ENCODE data around the gene XRCC5. TPM values are rescaled to one million over a fixed set of nuclear protein-coding genes. Genes with fewer than 3 reads are reported as not detected.

Gene XRCC5
- total RNA-seq, 1 donor from 2014 or later, result 185 TPM

GRCh38 chr2:216146573-216146972 lies 37.4 kb downstream of the XRCC5 start:
- no peak for FAIRE-seq

GRCh38 chr2:216147172-216148131 lies 38.3 kb downstream of the XRCC5 start:
- no peak overlapping the region for H3K4me3 ChIP-seq (ENCODE audit: low read depth, low read length)
- peak; percentile 23 for DNase-seq (ENCODE audit: low read depth)
- peak; percentile 72 for FAIRE-seq
- no peak for TF ChIP-seq CTCF (IDR thresholded peaks at IDR 0.05; ENCODE audit: insufficient read depth, low read length, severe bottlenecking)
- H3K36me3 ChIP-seq (ENCODE audit: control insufficient read depth, insufficient read depth, low read length), result peaks cover 15% of the 10 kb centered on the region
- H3K27me3 ChIP-seq (ENCODE audit: control insufficient read depth, insufficient read depth, low read length), result no peaks in the 10 kb centered on the region

More at GRCh38 chr2:216146573-216146972, 37.4 kb downstream of the XRCC5 start:
- no peak for TF ChIP-seq CTCF (IDR thresholded peaks at IDR 0.05; ENCODE audit: insufficient read depth, low read length, severe bottlenecking)
- Histone ChIP-seq H3K27me3 (ENCODE audit: control insufficient read depth, insufficient read depth, low read length) (no peaks in the 10 kb centered on the region), H3K36me3 (ENCODE audit: control insufficient read depth, insufficient read depth, low read length) (peaks cover 17% of the 10 kb centered on the region), H3K4me3 (ENCODE audit: low read depth, low read length) (no peak overlapping the region)
- no peak for DNase-seq (ENCODE audit: low read depth)

- no peak for FAIRE-seq
- peaks cover 16% of the 10 kb centered on the region for H3K36me3 ChIP-seq (ENCODE audit: control insufficient read depth, insufficient read depth, low read length)
- DNase-seq (ENCODE audit: low read depth), result no peak
- no peak for TF ChIP-seq CTCF (IDR thresholded peaks at IDR 0.05; ENCODE audit: insufficient read depth, low read length, severe bottlenecking)
- no peak overlapping the region for H3K4me3 ChIP-seq (ENCODE audit: low read depth, low read length)
- no peaks in the 10 kb centered on the region for H3K27me3 ChIP-seq (ENCODE audit: control insufficient read depth, insufficient read depth, low read length)
These were observed 39.8 kb downstream of the XRCC5 start for GRCh38 chr2:216148983-216149382.

- Histone ChIP-seq H3K4me3 (ENCODE audit: low read depth, low read length) (no peak overlapping the region), H3K36me3 (ENCODE audit: control insufficient read depth, insufficient read depth, low read length) (peaks cover 12% of the 10 kb centered on the region), H3K27me3 (ENCODE audit: control insufficient read depth, insufficient read depth, low read length) (no peaks in the 10 kb centered on the region)
- no peak for FAIRE-seq
- TF ChIP-seq CTCF (IDR thresholded peaks at IDR 0.05; ENCODE audit: insufficient read depth, low read length, severe bottlenecking), result no peak
- DNase-seq (ENCODE audit: low read depth), result peak; percentile 70
These were observed 40.6 kb downstream of the XRCC5 start for GRCh38 chr2:216149741-216150140.

- H3K27me3 ChIP-seq (ENCODE audit: control insufficient read depth, insufficient read depth, low read length), result no peaks in the 10 kb centered on the region
- DNase-seq (ENCODE audit: low read depth), result peak; percentile 7
- no peak for FAIRE-seq
- H3K4me3 ChIP-seq (ENCODE audit: low read depth, low read length), result no peak overlapping the region
- H3K36me3 ChIP-seq (ENCODE audit: control insufficient read depth, insufficient read depth, low read length), result peaks cover 12% of the 10 kb centered on the region
- TF ChIP-seq CTCF (IDR thresholded peaks at IDR 0.05; ENCODE audit: insufficient read depth, low read length, severe bottlenecking), result no peak
These were observed 42.3 kb downstream of the XRCC5 start for GRCh38 chr2:216151313-216152025.
